K562 (cell line): ENCODE data around the gene CUL1. TPM values are rescaled to one million over a fixed set of nuclear protein-coding genes. Genes with fewer than 3 reads are reported as not detected.

Source experiments
- ARID3B ChIP-seq: fragments of 250-450 bp; sonication (Bioruptor Pico); IDR thresholded peaks from 2 replicates; pipeline ENCODE4 v1.4.0; 2020; ENCODE audit warnings: borderline replicate concordance
- ETV5 ChIP-seq: sonication (generic); formaldehyde crosslinking; IDR thresholded peaks from 2 replicates; pipeline ENCODE4 v1.4.0; 2020; ENCODE audit warnings: low read depth, mild to moderate bottlenecking, missing genetic modification reagents
- JUND ChIP-seq, 2 experiments: IDR thresholded peaks; 2 replicates in 1 of 2; 3 replicates in 1 of 2; pipeline ENCODE4 v1.6.1; 2011; ENCODE audit warnings: borderline replicate concordance in 2 of 2, low read depth in 2 of 2, low read length in 2 of 2, improper control_type of control experiment in 1 of 2, missing biosample characterization in 1 of 2, missing genetic modification characterization in 1 of 2, missing genetic modification reagents in 1 of 2
- KDM5B ChIP-seq: fragments of 200-600 bp; sonication (generic); IDR thresholded peaks from 2 replicates; pipeline ENCODE4 v1.6.1; 2012; ENCODE audit warnings: low read depth, mild to moderate bottlenecking, moderate library complexity, low read length, control low read depth, inconsistent platforms; ENCODE audit not compliant: insufficient replicate concordance
- MIER1 ChIP-seq: fragments of 450-650 bp; IDR thresholded peaks from 2 replicates; pipeline ENCODE4 v1.6.1; 2016; ENCODE audit warnings: antibody characterized with exemption, mild to moderate bottlenecking, low read depth
- MLLT1 ChIP-seq, 2 experiments: fragments of 450-650 bp; IDR thresholded peaks; 2 replicates each; pipeline ENCODE4 v1.6.1; 2016
- MYC ChIP-seq, 2 experiments: fragments of 250-450 bp in 1 of 2; sonication (Bioruptor Pico) in 1 of 2; IDR thresholded peaks; 2 replicates each; pipeline versions ENCODE4 v1.5.1 to v1.6.1; 2012 to 2021; ENCODE audit warnings: low read depth in 2 of 2, borderline replicate concordance in 1 of 2, improper control_type of control experiment in 1 of 2, low read length in 1 of 2, mild to moderate bottlenecking in 1 of 2, moderate library complexity in 1 of 2
- PKNOX1 ChIP-seq: fragments of 450-650 bp; IDR thresholded peaks from 2 replicates; pipeline ENCODE4 v1.6.1; 2016
- RBBP5 ChIP-seq: fragments of 200-600 bp; sonication (generic); IDR thresholded peaks from 2 replicates; pipeline ENCODE4 v1.6.1; 2012; ENCODE audit warnings: borderline replicate concordance, mild to moderate bottlenecking, low read length, control low read depth, inconsistent platforms; ENCODE audit not compliant: insufficient read depth, poor library complexity, severe bottlenecking
- ZBTB17 ChIP-seq: fragments of 450-650 bp; formaldehyde crosslinking; IDR thresholded peaks from 2 replicates; pipeline ENCODE4 v1.4.0; 2020; ENCODE audit warnings: mild to moderate bottlenecking
- ZBTB9 ChIP-seq: fragments of 450-650 bp; formaldehyde crosslinking; IDR thresholded peaks from 2 replicates; pipeline ENCODE4 v1.4.0; 2020; ENCODE audit warnings: mild to moderate bottlenecking, moderate library complexity
- ZNF217 ChIP-seq: sonication (generic); formaldehyde crosslinking; IDR thresholded peaks from 2 replicates; pipeline ENCODE4 v1.8.0; 2022; ENCODE audit warnings: mild to moderate bottlenecking, missing genetic modification reagents
- polyA plus RNA-seq, 8 experiments: library from polyadenylated mRNA; depleted of rRNA in 4 of 8; stranded (reverse) in 5 of 8; unstranded in 3 of 8; fragments of >200 nt; fragmentation: Nextera tagmentation in 2 of 8; fragmentation: Illumina TruSeq in 1 of 8; extraction: Ambion mirVana in 2 of 8; extraction: Trizol in 1 of 8; gene quantifications; 2 replicates each; pipeline versions ENCODE4 v1.2.1 to v1.2.3, GENCODE V29; 2011 to 2014; ENCODE audit warnings: inconsistent platforms in 1 of 8, missing spikeins in 1 of 8
- total RNA-seq, 7 experiments: library from RNA; depleted of rRNA in 6 of 7; stranded (reverse); fragments of >200 nt in 6 of 7; fragmentation: Illumina TruSeq in 2 of 7; extraction: Trizol in 2 of 7; gene quantifications; 2 replicates each; pipeline versions ENCODE4 v1.2.1 to v1.2.3, GENCODE V29; 2011 to 2021; ENCODE audit warnings: low replicate concordance in 1 of 7

The CUL1 gene
- total and polyA plus RNA-seq, 9 of the 15 experiments (the other 6 are each of a cell fraction or from before 2014, with no cell fraction given) = 31.5 to 107 (median 96.5) TPM

GRCh38 chr7:148698007-148698396, 701 bp upstream of the CUL1 start (continued):
- TF ChIP-seq MIER1 (0 out of 2 replicates have a peak, but pooled peaks have one; percentile 53), MYC (IDR thresholded peaks at IDR 0.05; ENCODE audit: low read depth, low read length) (no peak), MYC (CRISPR knock-in tag; IDR thresholded peaks at IDR 0.05; ENCODE audit: borderline replicate concordance, low read depth) (peak; percentile 7; the same call in 1 of the 2 replicates), PKNOX1 (no peak), ZBTB9 (CRISPR knock-in tag) (no peak), ZNF217 (CRISPR knock-in tag) (no peak), ZBTB17 (CRISPR knock-in tag) (peak; percentile 87), ETV5 (no peak), ARID3B (CRISPR knock-in tag) (no peak), RBBP5 (no peak), JUND (IDR thresholded peaks at IDR 0.05; ENCODE audit: borderline replicate concordance, low read depth, low read length) (0 out of 2 replicates have a peak, but pooled peaks have one; percentile 1), JUND (tag; IDR thresholded peaks at IDR 0.05; ENCODE audit: borderline replicate concordance, low read depth, low read length) (no peak), MLLT1 (IDR thresholded peaks at IDR 0.05) (peak in 1 of 2 experiments; percentile 51; a peak in 1 of 4 replicates), KDM5B (peak; percentile 4)
